Measurements from ENCODE around the gene WWOX. TPM values are rescaled to one million over a fixed set of nuclear protein-coding genes. Genes with fewer than 3 reads are reported as not detected.

The WWOX gene
- total and polyA plus RNA-seq, 2 of the 4 experiments (the other 2 are of a cell fraction): 2.7 to 5.4 TPM

GRCh38 chr16:78072275-78072674 is 27.2 kb upstream of the WWOX start:
- ATAC-seq (ENCODE audit: low read depth): no peak
- dilution Hi-C loops (cut with HindIII; ENCODE audit: low sequenced_read_pairs, unreplicated experiment): no loop called here
- POLR2A ChIA-PET (ENCODE audit: unreplicated experiment): no interaction called here

More at GRCh38 chr16:78072275-78072674, 27.2 kb upstream of the WWOX start:
- in situ Hi-C loops (cut with MboI; ENCODE audit: low sequenced_read_pairs) (no loop called here), intact Hi-C loops (cut with micrococcal nuclease) (no loop called here)
- Histone ChIP-seq H2AFZ (replicated peaks; ENCODE audit: low read length, poor library complexity) (no peak overlapping the region), H2BK5ac (ENCODE audit: low read depth, low read length, poor library complexity, severe bottlenecking) (no peak overlapping the region), H3K36me3 (ENCODE audit: control insufficient read depth, insufficient read depth, low read length) (no peaks in the 10 kb centered on the region), H4K20me1 (ENCODE audit: insufficient read depth, low read length) (no peaks in the 10 kb centered on the region), H3K9me1 (ENCODE audit: insufficient read depth, low read length) (no peaks in the 10 kb centered on the region), H3K27ac (ENCODE audit: insufficient read depth, low read length) (no peak overlapping the region), H3K4ac (ENCODE audit: low read depth, low read length) (no peak overlapping the region), H2BK120ac (ENCODE audit: low read depth, low read length) (no peak overlapping the region), H2AK5ac (ENCODE audit: low read depth, low read length) (no peak overlapping the region), H3K9ac (ENCODE audit: low read depth, low read length) (no peak overlapping the region), H3K27me3 (ENCODE audit: control insufficient read depth, insufficient read depth, low read length) (no peaks in the 10 kb centered on the region), H3K14ac (replicated peaks; ENCODE audit: low read depth, low read length) (no peak overlapping the region), H3K56ac (ENCODE audit: extremely low read depth, insufficient read depth, low read length) (no peak overlapping the region), H3K4me2 (ENCODE audit: low read depth, low read length) (no peak overlapping the region), H3K4me1 (ENCODE audit: control insufficient read depth, insufficient read depth, low read length) (no peaks in the 10 kb centered on the region), H3K4me3 (ENCODE audit: insufficient read depth, low read depth, low read length) (no peak overlapping the region), H2BK20ac (ENCODE audit: low read depth, low read length) (no peak overlapping the region), H3K18ac (ENCODE audit: low read depth, low read length) (no peak overlapping the region), H4K5ac (ENCODE audit: low read depth, low read length) (no peak overlapping the region), H4K8ac (ENCODE audit: low read depth in 2 of 2, low read length in 2 of 2) (no peak overlapping the region), H2AK9ac (replicated peaks; ENCODE audit: low read depth, low read length, poor library complexity) (no peak overlapping the region), H3K23ac (ENCODE audit: low read depth, low read length) (no peak overlapping the region), H2BK15ac (ENCODE audit: low read depth, low read length) (no peak overlapping the region), H4K91ac (ENCODE audit: insufficient read depth, low read depth, low read length) (no peak overlapping the region), H3K9me3 (ENCODE audit: control insufficient read depth, insufficient read depth, low read length) (no peaks in the 10 kb centered on the region), H3K79me1 (ENCODE audit: low read depth in 1 of 2, low read length in 2 of 2) (no peaks in the 10 kb centered on the region)
- TF ChIP-seq ELK1 (IDR thresholded peaks at IDR 0.05; ENCODE audit: borderline replicate concordance, low read depth, low read length): no peak
- no peak for TF ChIP-seq CHD1 (IDR thresholded peaks at IDR 0.05; ENCODE audit: low read depth, low read length)
- no peak for TF ChIP-seq MAFK (IDR thresholded peaks at IDR 0.05; ENCODE audit: low read depth, low read length)
- TF ChIP-seq RAD21 (IDR thresholded peaks at IDR 0.05; ENCODE audit: low read length): no peak
- TF ChIP-seq POLR2A (IDR thresholded peaks at IDR 0.05; ENCODE audit: low read depth, low read length): no peak
- no peak for TF ChIP-seq FOS (IDR thresholded peaks at IDR 0.05; ENCODE audit: low read depth, low read length)
- no peak for TF ChIP-seq MAZ (IDR thresholded peaks at IDR 0.05; ENCODE audit: borderline replicate concordance, low read depth, low read length)
- TF ChIP-seq CEBPB (IDR thresholded peaks at IDR 0.05; ENCODE audit: low read depth, low read length): no peak
- no CpG with 5 or more reads among the region's 5 CpGs for WGBS, 2 experiments (ENCODE audit: extremely low coverage in 2 of 2, insufficient read length in 1 of 2)
- BruUV-seq (replicated peaks): no TSS peak
- CTCF ChIA-PET: no interaction called here
- no peak for DNase-seq
